GM18511 (cell line): ENCODE data around the gene ALPL.

Experiments
- ATAC-seq: cut with Tn5 transposase; IDR thresholded peaks from one replicate; pipeline ENCODE4 v1.9.1; 2021; ENCODE audit warnings: mild to moderate bottlenecking, moderate library complexity; ENCODE audit not compliant: unreplicated experiment

Gene ALPL

DNA sequence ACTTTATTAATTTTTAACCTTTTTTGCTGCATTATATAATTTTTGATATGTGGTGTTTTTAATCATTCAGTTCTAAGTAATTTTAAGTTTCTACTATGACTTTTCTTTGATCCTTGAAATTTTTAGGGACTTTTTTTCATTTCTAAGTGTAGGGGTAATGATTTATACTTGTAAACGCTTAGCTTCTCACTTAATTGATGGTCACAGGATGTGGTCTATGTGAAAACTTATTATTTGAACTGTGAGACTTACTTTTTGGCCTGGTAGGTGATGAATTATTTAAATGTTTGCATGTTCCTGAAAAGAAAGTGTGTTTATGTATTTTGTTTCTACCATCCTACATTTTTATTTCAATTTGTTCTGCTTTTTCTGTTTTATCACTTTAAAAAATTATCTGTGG lies 17.2 kb downstream of the ALPL start:
- ATAC-seq = no peak

DNA sequence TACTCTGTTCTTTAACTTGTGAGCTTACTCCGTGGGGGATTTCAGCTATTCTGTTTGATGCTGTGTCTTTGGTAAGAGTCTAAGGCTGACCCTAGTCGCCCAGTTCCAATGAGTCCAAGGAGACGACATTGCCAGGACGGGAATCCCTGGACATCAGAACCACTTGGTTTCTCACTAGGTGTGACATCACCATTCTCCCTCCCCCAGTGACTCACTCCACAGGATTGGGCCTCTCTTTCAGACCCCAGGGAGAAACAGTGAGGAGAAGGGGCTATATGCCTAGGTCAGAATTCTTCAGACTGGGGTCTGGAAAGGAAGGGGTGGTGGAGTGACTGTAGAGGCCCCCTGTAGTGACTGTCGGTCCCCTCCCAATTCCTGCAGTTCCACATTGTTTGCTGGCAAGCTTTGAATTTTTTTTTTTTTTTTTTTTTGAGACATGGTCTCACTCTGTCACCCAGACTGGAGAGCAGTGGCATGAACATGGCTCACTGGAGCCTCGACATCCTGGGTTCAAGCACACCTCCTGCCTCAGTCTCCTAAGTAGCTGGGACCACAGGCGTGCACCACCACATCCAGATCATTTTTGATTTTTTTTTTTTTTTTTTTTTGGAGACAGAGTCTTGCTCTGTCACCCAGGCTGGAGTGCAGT lies 21.3 kb downstream of the ALPL start:
- no peak for ATAC-seq

DNA sequence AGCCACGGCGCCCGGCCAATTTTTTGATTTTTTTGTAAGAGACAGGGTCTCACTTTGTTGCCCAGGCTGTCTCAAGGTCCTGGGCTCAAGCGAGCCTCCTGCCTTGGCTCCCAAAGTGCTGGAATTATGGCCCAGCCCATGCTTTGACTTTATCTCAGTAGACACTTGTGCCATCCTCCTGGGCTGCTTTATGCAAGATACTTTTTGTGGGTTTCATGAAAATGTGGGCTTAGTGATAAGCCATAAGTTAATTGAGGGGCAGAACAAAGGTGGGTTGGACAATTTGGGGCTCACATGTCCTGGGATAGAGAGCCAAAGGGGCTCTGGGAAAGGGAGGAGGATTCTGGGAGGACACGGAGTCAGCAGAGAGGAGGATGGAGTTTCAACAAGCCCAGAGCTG lies 22.0 kb downstream of the ALPL start:
- ATAC-seq = no peak

DNA sequence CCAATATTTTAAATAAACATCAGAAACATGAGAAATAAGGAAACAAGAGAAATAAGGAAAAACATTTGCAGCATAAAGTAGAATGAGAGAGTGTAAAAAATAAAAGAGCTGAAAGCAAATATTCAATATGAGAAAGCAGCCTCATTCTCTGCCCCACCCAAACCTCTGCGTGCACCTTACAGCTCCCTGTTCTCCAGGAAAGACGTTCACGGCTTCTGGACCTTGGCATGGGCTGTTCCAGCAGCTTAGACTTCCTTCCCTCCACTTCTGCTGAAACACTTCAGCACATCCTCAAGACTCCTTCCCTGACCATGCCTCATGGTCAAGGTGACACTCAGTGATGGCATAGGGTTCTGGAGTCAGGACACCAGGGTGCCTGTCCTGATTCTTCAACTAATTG lies 23.3 kb downstream of the ALPL start:
- ATAC-seq = no peak

DNA sequence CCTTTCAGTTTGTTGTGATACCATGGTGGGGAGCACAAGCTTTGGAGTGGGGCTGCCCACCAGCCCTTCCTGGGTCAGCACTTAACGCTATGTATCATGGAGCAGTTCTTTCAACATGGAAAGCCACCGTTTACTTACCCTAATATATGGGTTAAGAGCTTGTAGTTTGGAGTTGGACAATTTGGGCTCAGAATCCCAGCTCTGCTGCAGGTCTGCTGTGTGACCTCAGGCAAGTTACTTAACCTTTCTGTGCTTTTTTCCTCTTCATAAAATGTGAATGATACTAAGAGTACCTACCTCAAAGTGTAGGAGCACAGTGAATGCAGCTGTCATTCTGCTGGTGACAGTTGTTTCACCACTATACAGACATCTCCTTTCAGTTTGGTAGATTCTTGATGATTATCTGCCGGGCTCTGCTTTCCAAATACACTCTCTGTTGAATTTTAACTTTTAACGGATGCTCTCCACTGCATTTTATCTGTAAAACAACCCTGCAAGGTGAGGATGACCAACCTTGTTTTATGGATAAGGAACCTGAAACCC lies 23.8 kb downstream of the ALPL start:
- ATAC-seq = no peak

DNA sequence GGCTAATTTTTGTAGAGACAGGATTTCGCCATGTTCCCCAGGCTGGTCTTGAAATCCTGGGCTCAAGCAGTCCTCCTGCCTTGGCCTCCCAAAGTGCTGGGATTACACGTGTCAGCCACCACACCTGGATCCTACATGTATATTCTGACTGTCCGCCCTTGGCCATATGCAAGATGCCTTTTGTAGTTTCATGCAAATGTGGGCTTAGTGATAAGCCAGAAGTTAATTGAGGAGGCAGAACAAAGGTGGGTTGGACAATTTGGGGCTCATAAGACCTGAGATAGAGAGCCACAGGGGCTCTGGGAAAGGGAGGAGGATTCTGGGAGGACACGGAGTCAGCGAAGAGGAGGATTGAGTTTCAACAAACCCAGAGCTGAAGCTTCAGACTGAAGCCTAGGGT lies 24.9 kb downstream of the ALPL start:
- ATAC-seq = no peak

DNA sequence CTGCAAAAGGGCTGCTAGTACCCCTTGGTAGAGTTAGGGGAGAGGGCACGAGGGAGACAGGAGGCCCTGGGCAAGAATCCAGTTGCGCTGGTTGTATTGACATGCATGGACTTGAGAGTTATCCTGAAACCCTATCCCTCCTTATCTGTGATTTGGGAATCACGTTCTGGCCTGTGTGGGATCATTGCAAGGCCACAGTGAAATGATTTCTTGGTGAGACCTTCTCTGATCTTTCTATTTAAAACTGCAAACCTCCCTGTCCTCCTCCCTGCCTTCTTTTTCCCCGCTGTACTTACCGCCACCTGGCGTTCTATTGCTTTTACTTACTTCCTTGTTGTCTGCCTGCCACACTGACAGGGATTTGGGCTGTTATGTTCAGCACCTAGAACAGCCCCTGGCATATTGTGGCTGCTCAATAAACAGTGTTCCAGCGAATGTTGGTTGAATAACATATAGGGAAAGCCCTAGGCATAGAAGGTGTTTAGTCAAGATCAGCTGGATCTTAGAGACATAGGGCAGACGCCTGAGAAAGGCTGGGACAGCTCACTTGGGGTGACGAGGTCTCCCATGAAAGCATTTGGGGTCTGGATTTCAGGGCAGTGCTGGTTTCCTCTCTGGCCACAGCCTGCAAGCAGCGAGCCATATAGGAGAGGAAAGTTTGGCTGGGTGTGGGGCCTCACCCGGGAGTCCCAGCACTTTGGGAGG lies 25.6 kb downstream of the ALPL start:
- no peak for ATAC-seq

DNA sequence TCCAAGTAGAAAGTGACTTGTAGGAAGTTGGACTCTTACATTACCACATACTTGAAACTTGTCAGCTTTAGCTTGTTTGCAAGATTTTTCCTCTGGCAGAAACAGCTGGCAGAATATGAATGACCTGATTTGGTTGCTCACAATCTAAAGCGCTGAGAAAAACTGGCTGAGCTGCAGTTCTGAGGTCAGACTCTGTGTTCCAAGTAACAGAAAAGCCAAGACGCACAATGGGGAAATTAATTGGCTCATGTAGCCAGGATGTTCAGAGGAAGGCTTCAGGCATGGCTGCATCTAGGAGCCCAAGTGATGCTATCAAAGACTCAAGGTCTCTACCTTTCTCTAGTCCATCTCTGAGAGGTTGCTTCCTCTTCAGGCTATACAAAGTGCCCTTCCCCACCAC lies 27.0 kb downstream of the ALPL start:
- no peak for ATAC-seq

DNA sequence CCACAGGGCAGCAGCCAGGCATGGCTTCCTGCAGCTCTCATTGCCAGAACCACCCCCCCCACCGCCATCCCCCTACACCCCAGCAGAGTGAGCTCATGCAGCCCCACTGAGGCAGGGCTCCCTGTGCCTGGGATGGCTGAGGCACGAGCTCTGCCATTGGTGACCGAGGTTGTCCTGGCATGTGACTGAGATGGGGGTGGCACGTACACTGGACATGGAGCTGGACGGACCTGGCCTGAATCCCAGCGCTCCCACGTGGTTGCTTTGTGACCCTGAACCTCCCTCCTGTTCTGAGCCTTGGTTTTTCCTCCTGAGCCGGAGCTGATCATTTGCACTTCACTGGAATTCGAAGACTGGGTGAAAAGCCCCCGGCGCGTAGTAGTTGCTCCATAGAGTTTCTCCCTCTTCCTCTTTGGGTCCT lies 28.3 kb downstream of the ALPL start:
- ATAC-seq = no peak

DNA sequence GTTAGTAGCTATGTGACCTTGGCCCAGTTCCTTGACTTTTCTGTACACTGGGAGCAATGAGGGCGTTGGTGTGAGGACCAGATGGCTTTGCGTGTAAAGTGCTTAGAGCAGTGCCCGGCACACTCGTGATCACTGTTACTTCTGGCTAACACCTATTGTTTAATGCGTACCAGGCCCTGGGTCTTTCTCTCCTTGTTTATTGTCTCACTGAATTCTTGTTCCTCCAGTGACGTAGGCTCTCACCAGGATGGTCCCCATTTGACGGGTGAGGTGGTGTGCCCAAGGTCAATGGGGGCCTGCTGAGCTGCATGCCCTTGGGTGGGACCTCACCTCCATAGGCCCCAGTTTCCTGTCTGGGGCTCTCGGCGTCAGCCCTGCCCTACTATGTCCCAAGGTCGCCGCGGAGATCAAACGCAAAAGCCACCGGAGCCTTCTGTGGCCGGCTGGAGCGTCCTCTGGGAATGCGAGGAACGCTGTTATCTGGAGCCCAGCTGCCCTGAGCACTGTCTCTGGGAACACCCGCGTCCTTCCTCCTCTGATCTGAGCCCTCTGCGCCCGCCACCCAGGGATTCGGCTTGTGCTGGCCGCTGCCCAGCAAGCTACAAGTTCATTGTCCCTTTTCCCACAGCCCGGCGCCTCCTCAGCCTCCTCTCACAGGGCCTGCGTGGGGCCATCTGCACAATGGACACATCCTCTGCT lies 28.9 kb downstream of the ALPL start:
- ATAC-seq = no peak

DNA sequence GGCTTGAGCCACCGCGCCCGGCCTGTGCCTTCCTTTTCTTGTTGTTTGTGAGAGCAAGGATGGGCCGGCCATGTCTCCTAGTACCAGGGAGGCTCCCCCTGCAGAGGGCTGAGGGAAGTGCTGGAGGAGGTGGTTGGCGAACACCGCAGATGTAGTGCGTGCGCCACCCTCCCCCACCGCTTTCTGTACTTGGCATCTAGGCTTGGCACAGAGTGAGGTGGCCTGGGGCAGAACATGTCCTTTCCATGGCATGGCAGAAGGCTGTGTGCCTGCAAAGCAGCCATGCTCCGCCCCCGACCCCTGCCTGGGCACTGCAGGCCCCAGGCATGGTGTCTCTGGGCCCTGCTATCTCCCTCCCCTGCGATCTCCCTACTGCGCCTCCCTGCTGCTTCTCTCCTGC lies 30.7 kb downstream of the ALPL start:
- ATAC-seq = no peak

DNA sequence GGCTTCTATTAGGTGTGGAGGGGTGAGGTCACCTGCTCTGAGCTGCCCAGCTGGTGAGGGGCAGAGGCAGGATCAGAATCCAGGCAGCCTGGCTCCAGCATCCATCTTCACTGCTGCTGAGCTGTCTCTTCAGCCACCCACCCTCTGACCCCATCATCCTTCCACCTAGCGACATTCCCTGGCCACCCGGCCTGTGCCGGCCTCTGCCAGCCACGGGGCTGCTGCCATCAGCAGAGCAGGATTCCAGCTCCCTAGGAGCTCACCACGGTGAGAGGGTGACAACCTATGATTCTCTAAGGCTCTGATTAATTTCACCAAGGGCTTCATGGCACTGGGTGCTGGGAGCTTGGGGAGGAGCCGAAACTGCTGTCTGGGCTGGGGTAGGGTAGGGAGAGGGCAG lies 32.1 kb downstream of the ALPL start:
- ATAC-seq = no peak

DNA sequence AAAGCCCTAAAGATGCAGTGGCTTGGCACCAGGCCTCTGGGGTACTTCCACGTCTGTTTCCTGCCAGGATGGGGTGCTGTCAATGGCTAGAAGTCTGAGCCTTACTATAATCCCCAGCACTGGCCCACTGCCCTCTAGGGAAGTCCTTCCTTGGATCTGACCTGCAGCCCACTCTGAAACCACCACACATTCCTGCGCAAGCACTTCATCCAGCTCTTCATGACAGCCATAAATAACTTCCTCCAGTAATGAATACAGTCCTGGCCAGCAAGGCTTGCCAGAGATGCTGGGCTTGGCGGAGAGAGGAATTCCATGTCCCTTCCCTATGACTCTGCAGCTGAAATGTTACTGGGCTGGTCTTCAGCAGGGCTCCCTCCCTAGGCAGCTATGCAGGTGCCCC lies 32.6 kb downstream of the ALPL start:
- ATAC-seq = no peak

DNA sequence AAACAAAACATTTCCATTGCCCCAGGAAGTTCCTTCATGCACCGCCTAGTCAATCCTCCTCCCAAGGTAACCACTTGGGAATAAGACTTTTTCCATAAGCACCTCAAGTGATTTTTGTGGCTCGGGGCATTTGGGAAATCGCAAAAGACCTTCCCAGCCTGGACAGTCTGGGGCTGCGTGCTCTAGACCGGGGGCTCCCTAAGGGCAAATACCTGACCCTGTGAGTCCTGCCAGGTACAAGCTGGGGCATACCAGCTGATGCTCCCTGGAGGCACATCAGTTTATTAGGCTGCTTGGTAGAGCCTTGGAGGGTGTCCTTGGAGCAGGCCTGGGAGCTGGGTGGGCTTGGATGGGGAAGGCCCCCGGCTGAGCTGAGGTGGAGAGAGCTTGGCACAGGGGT lies 34.4 kb downstream of the ALPL start:
- no peak for ATAC-seq

DNA sequence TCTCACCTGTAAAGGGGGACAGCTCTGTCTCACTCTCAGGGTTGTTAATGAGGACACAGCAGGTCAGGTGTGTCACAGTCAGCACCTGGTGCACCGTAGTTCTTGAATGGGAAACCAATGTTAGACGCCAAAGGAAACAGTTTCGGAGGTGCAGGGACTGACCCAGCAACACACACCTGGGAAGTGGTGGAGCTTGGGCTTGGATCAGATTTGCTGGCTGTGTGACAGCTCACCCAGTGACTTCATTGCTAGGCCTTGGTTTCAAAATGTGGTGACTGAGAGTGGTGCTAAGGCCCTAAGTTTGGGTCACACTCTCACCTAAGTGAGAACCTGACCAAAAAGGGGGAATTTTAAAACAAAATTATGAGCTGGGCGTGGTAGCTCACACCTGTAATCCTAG lies 34.9 kb downstream of the ALPL start:
- ATAC-seq = no peak

DNA sequence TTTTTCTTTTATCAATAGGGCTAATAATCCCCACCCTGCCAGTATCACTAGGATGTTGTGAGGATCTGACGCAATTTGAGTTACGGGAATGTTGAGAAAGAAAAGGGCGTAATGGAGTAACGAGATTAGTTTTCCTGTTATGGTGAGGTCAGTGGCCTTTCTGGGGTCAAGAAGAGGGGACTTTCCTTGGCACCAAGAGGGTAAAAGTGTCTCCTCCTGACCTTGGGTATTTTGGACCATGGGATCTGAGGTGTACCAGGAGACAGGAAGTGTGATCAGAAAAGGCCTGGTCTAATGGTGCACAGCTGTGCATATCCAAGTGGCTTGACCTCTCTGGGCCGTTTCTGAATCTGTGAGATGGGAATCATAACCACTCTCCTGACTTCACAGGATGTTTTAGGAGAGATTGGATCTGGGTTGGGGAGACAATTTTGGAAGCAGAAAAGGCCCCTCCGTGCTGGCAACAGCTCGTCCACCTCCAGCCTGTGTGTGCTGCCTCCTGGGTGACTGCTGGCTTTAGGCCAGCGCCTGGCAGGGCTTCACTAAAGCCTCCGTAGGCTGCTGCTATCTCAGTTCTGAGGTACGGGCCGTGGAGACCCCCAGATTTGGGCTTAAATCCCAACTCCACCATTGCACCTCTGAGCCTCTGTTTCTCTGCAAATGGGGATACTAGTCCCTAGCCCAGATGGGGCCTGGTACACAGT lies 37.1 kb downstream of the ALPL start:
- ATAC-seq = no peak

DNA sequence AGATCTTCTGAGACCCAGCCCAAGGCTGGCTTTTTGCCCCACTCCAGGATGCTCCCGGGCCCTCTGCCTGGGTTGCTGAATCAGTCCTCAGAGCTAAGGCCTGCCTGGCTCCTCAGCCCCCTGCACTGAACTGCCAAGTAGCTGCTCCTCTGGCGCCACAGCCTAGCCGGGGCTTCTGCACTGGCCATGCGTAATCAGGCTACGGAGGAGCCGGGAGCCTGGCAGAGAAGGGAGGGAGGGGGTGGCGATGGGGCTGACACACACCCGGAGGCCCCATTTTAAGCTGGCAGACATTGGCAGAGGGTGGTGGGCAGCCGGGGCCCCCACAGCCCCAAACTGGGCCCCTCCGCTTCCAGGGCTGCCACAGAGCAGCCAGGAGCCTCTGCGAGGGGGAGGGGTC lies 38.7 kb downstream of the ALPL start:
- ATAC-seq = no peak

DNA sequence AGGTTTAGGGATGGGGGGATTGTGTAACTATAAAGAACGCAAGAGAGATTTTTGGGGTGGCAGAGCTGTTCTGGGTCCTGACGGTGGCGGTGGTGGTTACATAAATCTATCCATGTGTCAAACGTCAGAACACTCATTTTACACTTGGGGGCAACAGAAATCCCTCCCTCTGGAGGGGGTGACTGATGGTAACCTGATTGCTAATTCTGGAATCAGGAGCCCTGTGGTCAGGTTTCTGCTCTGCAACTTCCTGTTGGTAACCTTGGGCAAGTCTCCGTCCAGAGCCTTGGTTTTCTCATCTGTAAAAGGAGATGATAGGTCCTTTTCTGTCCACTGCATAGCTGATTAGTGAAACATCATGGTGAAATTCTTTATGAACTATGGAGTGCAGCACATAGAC lies 40.9 kb downstream of the ALPL start:
- no peak for ATAC-seq

DNA sequence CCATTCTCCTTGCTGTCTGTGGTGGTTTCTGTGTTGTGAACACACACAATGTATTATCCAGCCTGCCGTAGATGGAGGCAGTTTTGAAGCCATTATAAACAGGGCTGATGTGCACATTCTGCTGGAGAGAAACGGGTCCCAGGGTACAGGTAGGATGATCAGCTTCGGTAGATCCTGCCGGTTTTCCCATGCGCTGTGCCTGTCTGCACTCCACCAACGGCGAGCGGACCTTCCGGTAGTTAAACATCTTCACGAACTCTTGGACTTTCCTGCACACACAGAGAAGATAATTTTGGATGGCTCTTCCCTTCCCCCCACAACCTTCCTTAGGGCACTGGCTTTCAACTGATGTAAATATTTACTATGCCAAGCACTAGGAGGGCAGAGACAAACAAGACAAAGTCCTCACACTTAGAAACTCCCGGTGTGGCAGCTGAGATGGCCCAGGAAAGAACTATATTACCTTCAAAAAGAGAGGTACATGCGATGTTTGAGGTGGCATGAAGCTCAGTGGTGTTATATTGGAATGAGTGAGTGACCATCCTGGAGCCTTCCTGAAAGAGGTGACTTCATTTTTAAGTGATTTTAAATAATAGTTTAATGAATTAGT lies 41.7 kb downstream of the ALPL start:
- no peak for ATAC-seq

DNA sequence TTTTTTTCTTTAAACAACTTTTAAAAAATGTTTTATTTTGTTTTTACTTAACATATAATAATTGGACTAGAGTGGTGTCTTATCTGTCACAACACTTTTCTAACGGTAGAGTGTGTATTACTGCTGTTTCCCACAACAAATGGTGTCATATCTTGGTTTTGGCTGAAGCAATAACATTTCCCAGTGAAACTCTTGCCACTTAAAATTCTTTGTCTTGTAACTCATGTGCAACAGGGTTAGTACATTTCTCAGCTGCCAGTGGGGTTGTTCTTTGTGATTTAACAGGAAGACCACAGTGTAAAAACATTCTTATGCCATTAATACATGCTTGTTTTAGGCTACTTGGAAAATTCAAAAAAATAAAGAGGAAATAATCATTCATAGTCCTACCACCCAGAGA lies 43.5 kb downstream of the ALPL start:
- ATAC-seq = no peak
